Measurements from ENCODE around the gene SUSD1.

SUSD1 gene

GRCh38 chr9:112093147-112093869 is 81.8 kb downstream of the SUSD1 start:
- TF ChIP-seq, protein P1, sequence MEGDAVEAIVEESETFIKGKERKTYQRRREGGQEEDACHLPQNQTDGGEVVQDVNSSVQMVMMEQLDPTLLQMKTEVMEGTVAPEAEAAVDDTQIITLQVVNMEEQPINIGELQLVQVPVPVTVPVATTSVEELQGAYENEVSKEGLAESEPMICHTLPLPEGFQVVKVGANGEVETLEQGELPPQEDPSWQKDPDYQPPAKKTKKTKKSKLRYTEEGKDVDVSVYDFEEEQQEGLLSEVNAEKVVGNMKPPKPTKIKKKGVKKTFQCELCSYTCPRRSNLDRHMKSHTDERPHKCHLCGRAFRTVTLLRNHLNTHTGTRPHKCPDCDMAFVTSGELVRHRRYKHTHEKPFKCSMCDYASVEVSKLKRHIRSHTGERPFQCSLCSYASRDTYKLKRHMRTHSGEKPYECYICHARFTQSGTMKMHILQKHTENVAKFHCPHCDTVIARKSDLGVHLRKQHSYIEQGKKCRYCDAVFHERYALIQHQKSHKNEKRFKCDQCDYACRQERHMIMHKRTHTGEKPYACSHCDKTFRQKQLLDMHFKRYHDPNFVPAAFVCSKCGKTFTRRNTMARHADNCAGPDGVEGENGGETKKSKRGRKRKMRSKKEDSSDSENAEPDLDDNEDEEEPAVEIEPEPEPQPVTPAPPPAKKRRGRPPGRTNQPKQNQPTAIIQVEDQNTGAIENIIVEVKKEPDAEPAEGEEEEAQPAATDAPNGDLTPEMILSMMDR (IDR thresholded peaks at IDR 0.05), result no peak

GRCh38 chr9:112091810-112092209 is 83.3 kb downstream of the SUSD1 start:
- TF ChIP-seq, protein P1 (IDR thresholded peaks at IDR 0.05), result no peak
- H3K4me3 ChIP-seq, result no peak overlapping the region
- no peak for DNase-seq (ENCODE audit: low spot score)

More at GRCh38 chr9:112093147-112093869, 81.8 kb downstream of the SUSD1 start:
- Histone ChIP-seq H3K4me3 (no peak overlapping the region), H3K27ac (no peak overlapping the region)
- DNase-seq (ENCODE audit: low spot score), result no peak

DNA sequence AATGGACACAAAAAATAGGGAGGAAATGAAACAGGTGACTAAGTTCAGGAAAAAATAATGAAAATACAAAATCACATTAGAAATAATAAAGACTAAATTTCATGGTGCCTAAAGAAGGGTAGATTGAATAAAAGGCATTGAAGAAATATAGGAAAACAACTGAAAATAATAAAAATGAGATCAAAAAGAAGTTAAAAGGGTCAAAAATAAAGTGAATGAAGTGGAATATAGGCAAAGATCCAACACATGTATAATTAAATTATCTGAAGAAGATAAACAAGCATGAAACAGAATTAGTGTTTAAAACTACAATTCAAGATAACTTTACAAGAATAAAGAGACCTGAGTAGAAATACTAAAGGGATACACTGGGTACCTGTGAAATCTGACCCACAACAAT is 87.6 kb downstream of the SUSD1 start:
- Histone ChIP-seq H3K27ac (no peak overlapping the region), H3K4me3 (no peak overlapping the region)
- TF ChIP-seq, protein P1 (IDR thresholded peaks at IDR 0.05), result no peak
- no peak for DNase-seq (ENCODE audit: low spot score)

More at GRCh38 chr9:112091810-112092209, 83.3 kb downstream of the SUSD1 start:
- no peak overlapping the region for H3K27ac ChIP-seq

DNA sequence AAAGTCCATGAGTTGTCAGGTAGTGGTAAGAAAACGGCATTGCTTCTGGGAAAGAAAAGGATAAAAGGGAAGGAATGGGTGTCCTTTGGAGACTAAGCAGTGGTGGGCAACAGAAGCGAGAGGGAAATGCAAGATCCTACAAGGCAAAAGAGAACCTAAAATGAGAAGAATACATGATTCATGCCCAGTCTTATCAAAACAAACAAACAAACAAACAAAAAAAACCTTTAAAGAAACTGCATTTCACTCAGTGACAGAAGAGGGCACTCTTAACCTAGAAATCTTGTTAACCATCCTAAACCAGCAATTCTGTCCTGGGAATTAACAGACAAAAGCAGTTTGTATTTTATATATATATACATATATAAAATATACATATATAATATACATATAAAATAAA is 88.5 kb downstream of the SUSD1 start:
- DNase-seq (ENCODE audit: low spot score), result no peak
- H3K27ac ChIP-seq, result no peak overlapping the region
- no peak overlapping the region for H3K4me3 ChIP-seq
- TF ChIP-seq, protein P1 (IDR thresholded peaks at IDR 0.05), result no peak

GRCh38 chr9:112084907-112085306 is 90.2 kb downstream of the SUSD1 start:
- Histone ChIP-seq H3K4me3 (no peak overlapping the region), H3K27ac (no peak overlapping the region)
- DNase-seq (ENCODE audit: low spot score), result no peak
- TF ChIP-seq, protein P1 (IDR thresholded peaks at IDR 0.05), result no peak

DNA sequence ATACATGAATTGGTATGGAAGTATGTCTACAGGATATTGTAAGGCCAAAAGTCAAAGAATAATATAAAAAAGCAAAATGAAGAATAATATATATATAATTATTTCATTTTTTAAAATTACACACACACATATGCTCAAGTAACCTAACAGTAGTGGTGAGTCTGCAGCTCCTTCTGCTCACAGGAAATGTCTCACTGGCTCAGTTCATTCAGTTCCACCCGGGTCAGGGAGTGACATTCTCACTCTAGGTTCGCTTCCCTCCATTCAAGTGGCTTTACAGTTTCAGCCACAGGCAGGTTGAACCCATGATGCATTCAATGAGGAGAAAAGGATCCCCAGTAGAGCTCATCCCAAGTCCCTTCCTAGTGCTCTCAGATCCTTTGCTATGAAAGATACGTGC is 90.8 kb downstream of the SUSD1 start:
- H3K27ac ChIP-seq, result no peak overlapping the region
- no peak for DNase-seq (ENCODE audit: low spot score)
- no peak overlapping the region for H3K4me3 ChIP-seq
- TF ChIP-seq, protein P1 (IDR thresholded peaks at IDR 0.05), result no peak

Measured in coronary artery (tissue), 2 donors.